NB4 (cell line): Measurements from ENCODE around the gene SP140.
"Not testable (repeated sequence)": the region's sequence is repeated elsewhere in the genome, so short reads cannot be mapped to it uniquely, and the experiment has no call there.

Experiments
- DNase-seq: peaks from one replicate; pipeline ENCODE4 v3.0.0; 2010; ENCODE audit warnings: low read depth
- H3K4me3 ChIP-seq: one replicate; pipeline ENCODE4 v1.5.1; 2011; ENCODE audit warnings: mild to moderate bottlenecking, low read depth, low read length, moderate library complexity
- MYC ChIP-seq: IDR thresholded peaks from 2 replicates; pipeline ENCODE4 v1.6.1; 2011; ENCODE audit warnings: low read depth, low read length
- POLR2A ChIP-seq: IDR thresholded peaks from 2 replicates; pipeline ENCODE4 v1.6.1; 2011; ENCODE audit warnings: mild to moderate bottlenecking; ENCODE audit not compliant: insufficient read length; ENCODE audit errors: extremely low read depth
- TF ChIP-seq, protein P1 (sequence below): IDR thresholded peaks from 2 replicates; pipeline ENCODE4 v1.6.1; 2011; ENCODE audit warnings: low read depth, low read length
- TF ChIP-seq, protein P2 (sequence below): IDR thresholded peaks from one replicate; pipeline ENCODE4 v1.5.1; 2012; ENCODE audit warnings: low read depth, low read length

Gene SP140

DNA sequence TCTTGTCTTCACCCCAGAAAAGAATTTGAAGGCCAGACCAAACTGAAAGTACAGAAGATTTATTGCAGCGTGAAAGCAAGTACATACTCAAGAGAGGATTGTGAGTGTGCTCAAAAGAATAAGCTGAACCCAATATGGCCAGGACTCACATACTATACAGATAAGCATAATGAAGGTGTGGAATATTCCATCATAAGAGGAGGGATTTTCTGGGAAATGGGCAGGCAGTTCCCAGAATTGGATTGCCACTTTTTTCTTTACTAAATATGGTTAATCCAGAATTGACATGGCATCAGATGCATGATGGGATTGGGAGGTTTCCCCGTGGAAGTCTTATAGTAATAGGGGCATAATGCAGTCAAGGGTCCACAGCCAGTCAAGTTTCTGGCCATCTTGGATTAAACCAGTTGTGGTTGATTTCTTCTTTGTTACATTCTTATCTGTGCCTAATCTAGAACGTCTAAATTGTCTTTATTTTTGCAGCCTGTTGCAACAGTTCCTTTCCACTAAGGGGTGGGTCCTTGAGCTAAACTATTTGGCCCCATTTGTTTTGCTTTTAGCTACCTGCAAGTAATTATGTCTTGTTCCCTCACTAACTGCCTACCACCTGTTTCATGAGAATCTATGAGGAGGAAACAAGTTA is 110.4 kb downstream of the SP140 start:
- DNase-seq, result no peak

GRCh38 chr2:230341936-230342528 is 116.5 kb downstream of the SP140 start:
- H3K4me3 ChIP-seq, DNase-seq: not testable (repeated sequence)

More for the DNA sequence above, 110.4 kb downstream of the SP140 start:
- no peak overlapping the region for H3K4me3 ChIP-seq
- no peak for TF ChIP-seq MYC
- TF ChIP-seq, protein P1, sequence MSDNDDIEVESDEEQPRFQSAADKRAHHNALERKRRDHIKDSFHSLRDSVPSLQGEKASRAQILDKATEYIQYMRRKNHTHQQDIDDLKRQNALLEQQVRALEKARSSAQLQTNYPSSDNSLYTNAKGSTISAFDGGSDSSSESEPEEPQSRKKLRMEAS, result no peak
- TF ChIP-seq, protein P2, sequence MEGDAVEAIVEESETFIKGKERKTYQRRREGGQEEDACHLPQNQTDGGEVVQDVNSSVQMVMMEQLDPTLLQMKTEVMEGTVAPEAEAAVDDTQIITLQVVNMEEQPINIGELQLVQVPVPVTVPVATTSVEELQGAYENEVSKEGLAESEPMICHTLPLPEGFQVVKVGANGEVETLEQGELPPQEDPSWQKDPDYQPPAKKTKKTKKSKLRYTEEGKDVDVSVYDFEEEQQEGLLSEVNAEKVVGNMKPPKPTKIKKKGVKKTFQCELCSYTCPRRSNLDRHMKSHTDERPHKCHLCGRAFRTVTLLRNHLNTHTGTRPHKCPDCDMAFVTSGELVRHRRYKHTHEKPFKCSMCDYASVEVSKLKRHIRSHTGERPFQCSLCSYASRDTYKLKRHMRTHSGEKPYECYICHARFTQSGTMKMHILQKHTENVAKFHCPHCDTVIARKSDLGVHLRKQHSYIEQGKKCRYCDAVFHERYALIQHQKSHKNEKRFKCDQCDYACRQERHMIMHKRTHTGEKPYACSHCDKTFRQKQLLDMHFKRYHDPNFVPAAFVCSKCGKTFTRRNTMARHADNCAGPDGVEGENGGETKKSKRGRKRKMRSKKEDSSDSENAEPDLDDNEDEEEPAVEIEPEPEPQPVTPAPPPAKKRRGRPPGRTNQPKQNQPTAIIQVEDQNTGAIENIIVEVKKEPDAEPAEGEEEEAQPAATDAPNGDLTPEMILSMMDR, result no peak
- TF ChIP-seq POLR2A, result no peak

DNA sequence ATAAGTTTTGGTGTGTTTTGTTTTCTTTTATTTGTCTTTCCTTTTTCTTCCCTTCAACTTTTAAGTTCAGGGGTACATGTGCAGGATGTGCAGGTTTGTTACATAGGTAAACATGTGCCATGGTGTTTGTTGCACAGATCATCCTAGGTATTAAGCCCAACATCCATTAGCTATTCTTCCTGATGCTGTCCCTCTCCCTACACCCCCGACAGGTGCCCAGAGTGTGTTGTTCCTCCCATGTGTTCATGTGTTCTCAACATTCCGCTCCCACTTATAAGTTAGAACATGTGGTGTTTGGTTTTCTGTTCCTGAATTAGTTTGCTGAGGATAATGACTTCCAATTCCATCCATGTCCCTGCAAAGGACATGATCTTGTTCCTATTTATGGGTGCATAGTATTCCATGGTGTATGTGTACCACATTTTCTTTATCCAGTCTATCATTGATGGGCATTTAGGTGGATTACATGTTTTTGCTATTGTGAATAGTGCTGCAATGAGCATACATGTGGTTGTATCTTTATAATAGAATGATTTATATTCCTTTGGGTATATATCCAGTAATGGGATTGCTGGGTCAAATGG is 117.6 kb downstream of the SP140 start:
- not testable (repeated sequence) for H3K4me3 ChIP-seq, DNase-seq

GRCh38 chr2:230343747-230344146 is 118.2 kb downstream of the SP140 start:
- no peak overlapping the region for H3K4me3 ChIP-seq
- no peak for DNase-seq
- TF ChIP-seq MYC (no peak), POLR2A (no peak)
- TF ChIP-seq, protein P1, result no peak
- TF ChIP-seq, protein P2, result no peak

GRCh38 chr2:230346465-230346864 is 120.9 kb downstream of the SP140 start:
- TF ChIP-seq POLR2A, result no peak
- TF ChIP-seq, protein P1, result no peak
- TF ChIP-seq, protein P2, result no peak
- TF ChIP-seq MYC, result no peak
- DNase-seq, result no peak
- H3K4me3 ChIP-seq, result no peak overlapping the region

GRCh38 chr2:230346921-230347533 is 121.5 kb downstream of the SP140 start:
- TF ChIP-seq POLR2A (no peak), MYC (no peak)
- TF ChIP-seq, protein P1, result no peak
- TF ChIP-seq, protein P2, result no peak
- no peak for DNase-seq
- H3K4me3 ChIP-seq, result no peak overlapping the region
